ENCODE data around the gene AGBL4. TPM values are rescaled to one million over a fixed set of nuclear protein-coding genes. Genes with fewer than 3 reads are reported as not detected.

Gene AGBL4
- polyA plus RNA-seq, 1 donor = 0.22 TPM

DNA sequence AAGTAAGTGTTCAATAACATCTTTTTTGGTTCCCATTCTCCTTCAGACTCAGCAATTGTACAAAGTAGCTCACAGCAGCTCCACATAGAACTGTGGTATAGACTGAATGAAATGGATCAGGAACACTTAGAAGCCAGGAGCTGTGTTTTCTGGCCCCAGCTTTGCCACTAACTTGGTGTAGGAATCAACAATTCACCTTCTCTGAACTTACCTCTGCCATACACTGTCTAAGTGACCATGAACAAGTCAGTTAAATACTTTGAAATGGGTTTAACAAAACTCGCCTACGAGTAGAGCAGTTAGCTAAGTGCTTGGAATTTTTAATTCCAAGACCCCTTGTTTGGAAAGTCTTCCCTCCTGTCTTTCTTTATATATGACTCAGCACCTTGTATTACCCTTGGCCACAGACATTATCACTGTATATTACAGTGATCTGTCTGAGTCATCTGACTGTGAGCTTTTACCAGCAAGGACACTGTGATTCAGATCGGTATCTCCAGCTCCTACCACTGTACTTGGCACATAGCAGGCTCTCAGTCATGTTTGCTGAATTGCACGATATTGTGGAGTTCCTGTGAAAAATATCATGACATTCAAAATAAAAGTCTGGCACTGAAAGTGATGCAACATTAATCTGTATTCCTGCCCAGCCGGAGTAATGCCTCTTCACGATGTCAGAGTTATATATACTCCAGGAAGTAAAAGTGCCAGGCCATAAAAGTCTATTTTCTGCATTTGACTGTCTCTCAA lies 1145.4 kb downstream of the AGBL4 start:
- no peak for DNase-seq

DNA sequence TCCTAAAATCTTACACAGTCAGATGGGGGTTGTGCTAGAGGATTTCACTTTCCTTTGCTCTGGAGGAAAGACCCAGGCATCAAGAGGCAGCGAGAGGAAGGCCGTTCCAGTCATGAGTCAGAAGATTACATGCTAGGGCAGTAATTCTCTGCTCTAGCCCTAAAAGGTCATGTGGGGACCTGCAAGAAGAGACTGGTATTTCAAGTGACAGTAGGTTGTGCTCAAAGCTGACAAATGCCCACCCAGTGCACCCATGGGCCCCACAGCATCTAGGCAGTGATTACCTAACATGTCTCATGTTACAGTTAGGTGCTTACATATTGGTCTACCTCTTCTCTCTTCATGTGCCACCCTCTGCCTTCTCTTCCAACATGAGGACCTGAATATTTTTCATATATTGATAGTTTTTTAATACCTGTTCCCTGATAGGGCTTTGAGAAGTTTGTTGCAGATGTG lies 1147.4 kb downstream of the AGBL4 start:
- no peak for DNase-seq

DNA sequence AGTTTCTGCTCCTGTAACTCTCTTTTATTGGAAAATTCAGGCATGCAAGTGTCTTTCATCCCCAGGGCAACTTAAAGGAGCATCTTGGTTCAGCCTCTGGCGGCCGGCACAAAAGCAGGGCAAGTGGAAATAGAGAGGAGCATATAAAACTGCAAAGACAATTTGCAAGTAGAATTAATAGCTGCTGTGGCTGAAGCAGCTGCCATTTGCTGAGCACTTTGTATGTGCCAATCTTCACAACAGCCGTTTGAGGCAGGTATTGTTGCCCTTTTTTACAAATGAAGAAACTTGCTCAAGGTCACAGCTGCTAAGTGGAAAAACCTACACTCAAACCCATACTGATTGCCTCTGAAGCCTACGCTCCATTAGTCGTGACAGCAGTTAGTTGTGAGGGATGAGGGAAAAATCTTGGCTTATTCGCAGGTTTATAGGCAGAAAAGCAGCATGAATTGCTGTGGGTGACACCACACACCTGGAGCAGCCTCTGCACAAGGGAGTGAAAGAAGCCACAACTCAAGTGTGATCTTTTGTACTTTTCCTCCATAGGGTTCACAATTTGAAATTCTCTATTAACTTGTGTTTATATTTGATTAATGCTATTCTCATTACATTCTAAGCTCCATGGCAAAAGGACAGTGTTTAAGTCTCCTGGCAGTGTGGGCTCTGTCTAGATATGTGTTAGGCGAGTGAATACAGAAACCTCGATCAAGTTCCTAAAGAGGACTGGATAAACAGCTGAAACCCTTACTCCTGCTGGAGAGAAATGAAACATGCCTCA lies 1148.0 kb downstream of the AGBL4 start:
- no peak for DNase-seq

DNA sequence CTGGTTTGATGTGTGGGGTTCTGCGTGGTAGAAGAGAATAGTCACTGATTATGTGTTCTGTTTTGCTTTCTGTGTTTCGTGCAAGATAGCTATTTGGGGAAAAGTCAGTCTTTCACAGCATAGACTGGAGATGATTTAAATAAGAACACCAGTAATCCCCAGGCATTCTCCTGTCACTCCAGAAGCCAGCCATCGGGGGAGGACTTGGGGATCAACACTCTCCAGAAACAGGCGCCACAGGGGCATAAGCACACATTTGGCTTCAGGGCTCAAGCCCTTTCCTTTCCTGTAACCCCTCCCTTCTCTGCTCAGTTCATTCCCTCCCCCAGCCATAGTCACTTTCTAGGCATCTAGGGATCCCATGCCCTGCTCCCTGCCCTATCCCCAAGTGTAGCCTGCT lies 1149.8 kb downstream of the AGBL4 start:
- DNase-seq = no peak

DNA sequence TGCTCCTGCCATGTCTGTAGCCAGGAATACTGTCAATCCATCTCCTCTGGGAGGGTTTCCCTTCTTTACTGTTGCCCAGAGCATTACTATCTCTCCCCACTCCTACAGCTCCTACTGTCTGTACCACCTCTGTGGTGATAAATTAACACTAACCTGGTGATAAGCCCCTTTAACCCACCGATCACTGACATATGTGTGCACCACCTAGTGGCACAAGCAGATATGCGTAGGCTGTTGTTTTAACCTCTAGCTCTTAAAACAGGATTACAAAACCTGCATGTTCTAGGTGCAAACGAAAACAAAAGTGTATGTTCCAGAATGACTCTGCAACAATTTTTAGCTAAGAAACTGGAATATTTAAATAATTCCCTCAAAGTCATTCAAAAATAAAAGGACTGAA lies 1153.2 kb downstream of the AGBL4 start:
- DNase-seq = no peak

DNA sequence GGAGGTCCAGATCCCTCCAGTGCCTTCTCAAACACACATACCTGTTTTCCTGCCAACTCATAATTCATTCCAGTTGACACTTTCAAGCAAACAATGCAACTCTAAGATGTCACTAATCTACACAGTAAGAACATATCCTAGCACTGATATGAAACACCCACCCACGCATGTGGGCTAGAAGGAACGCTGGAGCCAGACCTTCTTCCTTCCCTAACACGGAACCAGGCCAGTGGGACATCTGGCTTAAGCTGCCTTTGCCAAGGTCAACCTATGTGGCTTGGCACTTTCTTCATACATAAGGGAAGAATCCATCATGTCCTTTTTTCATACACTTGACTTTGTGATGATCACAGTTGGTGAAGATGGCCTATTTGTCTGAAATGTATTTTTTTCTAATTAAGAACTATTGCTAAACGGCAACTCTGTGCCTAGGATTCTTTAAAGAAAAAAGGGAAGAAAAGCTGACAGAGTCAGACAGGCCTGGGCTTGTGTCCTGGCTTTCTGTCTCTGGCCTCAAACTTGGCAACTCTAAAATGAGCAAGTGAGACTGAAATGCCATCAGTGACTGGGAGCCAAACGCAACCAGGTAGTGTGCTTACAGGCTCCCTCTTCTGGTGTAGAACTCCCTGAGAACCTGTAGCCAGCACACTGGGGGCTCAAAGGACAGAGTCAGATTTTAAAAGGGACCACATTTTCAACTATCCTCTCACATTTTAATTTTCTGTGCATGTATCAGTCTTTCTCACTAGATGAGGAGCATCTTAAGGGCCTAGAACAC lies 1154.4 kb downstream of the AGBL4 start:
- DNase-seq = peak; percentile 11

- no peak for DNase-seq
Observed at GRCh38 chr1:48864913-48865312, 1158.8 kb downstream of the AGBL4 start.

DNA sequence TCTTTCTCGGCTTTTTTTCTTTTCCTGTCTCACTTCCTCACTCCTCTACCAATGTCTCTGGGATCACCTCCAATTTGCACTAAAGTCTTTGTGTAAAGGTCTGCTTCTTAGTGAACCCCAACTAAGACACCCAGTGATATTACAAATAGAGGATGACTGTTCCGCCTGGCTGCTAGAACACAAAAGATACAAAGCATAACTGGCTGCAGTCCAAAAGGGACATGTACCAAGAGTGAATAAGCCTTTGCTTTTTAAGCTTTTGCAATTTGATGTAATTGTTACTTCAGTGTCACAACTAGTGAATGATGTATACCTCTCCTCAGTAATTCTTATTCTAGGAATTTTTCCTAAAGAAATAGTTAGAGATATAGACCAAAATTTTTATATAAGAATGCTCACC lies 1164.3 kb downstream of the AGBL4 start:
- no peak for DNase-seq

GRCh38 chr1:48858200-48858920 lies 1165.4 kb downstream of the AGBL4 start:
- no peak for DNase-seq

DNA sequence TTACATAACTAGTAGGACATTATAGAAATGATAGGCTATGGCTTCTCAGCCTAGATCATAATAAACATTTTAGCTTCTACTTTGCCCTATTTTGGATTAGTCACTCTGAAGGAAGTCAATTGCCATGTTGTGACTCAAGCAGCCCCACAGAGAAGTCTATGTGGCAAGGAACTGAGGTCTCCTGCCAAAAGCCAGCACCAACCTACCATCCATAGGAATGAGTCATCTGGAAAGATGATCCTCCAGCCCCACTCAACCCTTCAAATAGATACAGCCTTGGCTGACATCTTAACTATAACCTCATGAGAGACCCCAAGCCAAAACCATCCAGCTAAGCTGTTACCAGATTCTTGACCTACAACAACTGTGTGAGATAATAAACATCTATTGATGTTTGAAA lies 1170.7 kb downstream of the AGBL4 start:
- DNase-seq = no peak

DNA sequence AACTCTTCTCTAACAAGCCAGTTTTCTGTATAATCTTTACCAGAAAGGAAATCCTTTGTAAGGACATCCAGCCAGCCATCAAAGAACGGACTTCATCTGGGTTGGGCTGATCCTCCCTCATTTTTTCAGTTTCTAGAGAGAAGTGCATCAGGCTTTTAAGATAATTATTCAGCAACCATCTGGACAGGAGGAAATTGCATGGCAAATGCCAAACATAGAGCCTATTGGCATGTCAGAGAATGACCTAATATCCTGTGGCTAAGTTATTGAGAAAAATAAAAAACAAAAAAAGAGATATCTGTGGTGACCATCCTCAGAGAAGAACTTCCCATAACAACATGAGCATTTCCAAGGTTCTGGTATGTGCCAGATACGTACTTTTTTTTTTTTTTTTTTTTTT lies 1172.1 kb downstream of the AGBL4 start:
- DNase-seq = no peak

- DNase-seq = no peak
Observed at GRCh38 chr1:48848035-48848434, 1175.7 kb downstream of the AGBL4 start.

- DNase-seq = no peak
Observed at GRCh38 chr1:48846441-48846840, 1177.3 kb downstream of the AGBL4 start.

GRCh38 chr1:48844187-48844586 lies 1179.6 kb downstream of the AGBL4 start:
- no peak for DNase-seq

- no peak for DNase-seq
Observed at GRCh38 chr1:48841966-48842365, 1181.8 kb downstream of the AGBL4 start.

GRCh38 chr1:48841461-48841860 lies 1182.3 kb downstream of the AGBL4 start:
- DNase-seq = no peak

DNA sequence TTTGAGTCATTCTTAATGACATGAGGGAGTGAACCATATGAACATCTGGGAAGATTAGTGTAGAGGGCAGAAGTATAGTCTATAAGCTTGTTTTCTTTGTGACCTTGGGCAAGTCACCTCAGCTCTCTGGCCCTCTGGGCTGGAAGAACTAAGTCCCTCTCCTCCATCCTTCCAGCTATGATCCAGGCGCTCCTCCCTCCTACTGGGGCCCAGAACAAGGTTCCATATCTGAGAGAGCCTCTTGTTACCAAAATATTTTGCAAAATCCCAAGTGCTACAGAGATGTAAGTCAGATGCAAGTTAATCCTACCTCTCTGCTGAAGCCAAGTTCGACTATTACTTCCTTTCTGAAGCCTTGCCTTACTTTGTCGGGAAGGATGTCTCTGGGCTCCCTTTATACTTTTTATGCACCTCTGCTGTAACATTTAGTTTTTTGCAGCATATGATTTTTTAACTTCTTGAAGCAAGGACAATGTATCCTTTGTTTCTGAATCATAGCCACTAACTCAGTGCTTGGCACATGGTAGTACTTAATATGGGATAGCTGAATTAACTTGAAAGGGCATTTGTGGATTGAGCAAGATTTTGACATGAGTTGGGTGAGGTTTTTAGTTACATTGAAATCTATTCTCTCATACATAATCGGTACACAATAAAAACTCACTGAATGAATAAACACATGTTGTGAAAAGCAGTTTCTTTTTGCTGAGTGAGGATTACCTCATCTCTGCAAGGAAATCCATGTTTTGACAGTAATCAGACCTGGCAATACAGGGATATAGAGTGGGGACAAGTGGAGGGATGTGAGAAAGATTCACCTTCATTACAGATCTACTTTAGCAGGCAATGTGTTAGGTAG lies 1192.4 kb downstream of the AGBL4 start:
- no peak for DNase-seq

GRCh38 chr1:48830715-48831114 lies 1193.0 kb downstream of the AGBL4 start:
- DNase-seq = no peak

DNA sequence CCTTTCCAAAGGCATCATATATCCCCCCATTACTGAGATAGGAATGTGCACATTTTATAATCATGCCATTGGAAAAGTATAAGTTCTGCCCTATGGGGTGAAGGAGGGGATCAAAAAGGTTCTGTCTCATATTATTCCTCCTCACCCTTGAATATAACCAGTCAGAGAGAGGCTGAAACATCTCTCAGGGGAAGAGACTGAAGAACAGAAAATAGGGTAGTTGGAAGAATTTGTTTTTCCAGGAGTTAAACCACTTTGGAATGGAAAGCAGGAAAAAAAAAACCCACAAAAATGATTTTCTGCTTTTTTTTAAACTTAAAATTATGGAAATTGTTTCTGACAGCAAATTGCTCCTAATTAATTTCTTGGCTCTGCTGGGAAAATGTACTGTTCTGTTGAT lies 1194.3 kb downstream of the AGBL4 start:
- DNase-seq = no peak

GRCh38 chr1:48823168-48823567 lies 1200.6 kb downstream of the AGBL4 start:
- no peak for DNase-seq

DNA sequence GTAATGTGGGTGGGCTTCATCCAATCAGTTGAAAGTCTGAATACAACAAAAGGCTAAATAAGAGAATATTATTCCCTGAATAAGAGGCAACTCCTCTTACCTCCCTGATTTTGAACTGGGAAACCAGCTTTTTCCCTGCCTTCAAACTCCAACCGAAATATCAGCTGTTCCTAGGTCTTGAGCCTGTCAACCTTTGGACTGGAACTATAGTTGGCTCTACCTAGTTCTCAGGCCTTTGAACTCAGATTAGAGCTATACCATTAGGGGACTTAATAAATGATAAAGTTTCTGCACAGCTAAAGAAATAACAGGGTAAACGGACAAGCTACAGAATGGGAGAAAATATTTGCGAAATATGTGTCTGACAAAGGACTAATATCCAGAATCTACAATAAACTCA lies 1203.3 kb downstream of the AGBL4 start:
- no peak for DNase-seq
